ENCODE data around the gene LMNTD1. TPM values are rescaled to one million over a fixed set of nuclear protein-coding genes. Genes with fewer than 3 reads are reported as not detected.
A peak's percentile ranks its signal among the peaks of the same experiment; 100 is the strongest.

Gene LMNTD1
- total RNA-seq, 6 donors from 2014 or later: 1.6 to 17.8 (median 5.8) TPM; not detected in 1

DNA sequence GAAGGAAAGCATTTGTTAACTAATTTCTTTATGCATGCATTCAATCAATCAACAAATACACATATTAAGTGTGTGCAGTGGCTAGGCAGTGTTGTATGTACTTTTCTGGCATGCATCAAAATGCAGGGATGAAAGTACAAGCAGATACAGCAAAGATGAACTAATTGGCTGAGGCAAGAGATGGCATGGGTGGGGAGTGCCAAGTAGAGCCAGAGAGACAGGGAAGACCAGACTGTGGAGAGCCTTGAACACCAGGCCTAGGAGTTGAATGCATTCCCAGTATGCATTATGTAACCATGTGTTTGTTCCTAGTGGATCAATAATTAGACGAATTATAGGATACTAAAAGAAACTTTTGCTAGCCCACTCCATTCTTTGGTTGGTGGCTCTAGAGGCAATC lies 17.3 kb upstream of the LMNTD1 start:
- peaks cover 0 to 6% (median 0%) of the 10 kb centered on the region in 4 donors for H3K9me3 ChIP-seq
- H3K4me3 ChIP-seq: no peak overlapping the region
- H3K36me3 ChIP-seq: no peaks in the 10 kb centered on the region
- no peaks in the 10 kb centered on the region for H3K27me3 ChIP-seq
- TF ChIP-seq EP300 (IDR thresholded peaks at IDR 0.05): no peak
- TF ChIP-seq POLR2AphosphoS5 (IDR thresholded peaks at IDR 0.05): no peak
- TF ChIP-seq, protein P1, sequence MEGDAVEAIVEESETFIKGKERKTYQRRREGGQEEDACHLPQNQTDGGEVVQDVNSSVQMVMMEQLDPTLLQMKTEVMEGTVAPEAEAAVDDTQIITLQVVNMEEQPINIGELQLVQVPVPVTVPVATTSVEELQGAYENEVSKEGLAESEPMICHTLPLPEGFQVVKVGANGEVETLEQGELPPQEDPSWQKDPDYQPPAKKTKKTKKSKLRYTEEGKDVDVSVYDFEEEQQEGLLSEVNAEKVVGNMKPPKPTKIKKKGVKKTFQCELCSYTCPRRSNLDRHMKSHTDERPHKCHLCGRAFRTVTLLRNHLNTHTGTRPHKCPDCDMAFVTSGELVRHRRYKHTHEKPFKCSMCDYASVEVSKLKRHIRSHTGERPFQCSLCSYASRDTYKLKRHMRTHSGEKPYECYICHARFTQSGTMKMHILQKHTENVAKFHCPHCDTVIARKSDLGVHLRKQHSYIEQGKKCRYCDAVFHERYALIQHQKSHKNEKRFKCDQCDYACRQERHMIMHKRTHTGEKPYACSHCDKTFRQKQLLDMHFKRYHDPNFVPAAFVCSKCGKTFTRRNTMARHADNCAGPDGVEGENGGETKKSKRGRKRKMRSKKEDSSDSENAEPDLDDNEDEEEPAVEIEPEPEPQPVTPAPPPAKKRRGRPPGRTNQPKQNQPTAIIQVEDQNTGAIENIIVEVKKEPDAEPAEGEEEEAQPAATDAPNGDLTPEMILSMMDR (IDR thresholded peaks at IDR 0.05): no peak
- TF ChIP-seq POLR2A (IDR thresholded peaks at IDR 0.05): no peak
- H3K4me1 ChIP-seq: no peaks in the 10 kb centered on the region
- no peak for DNase-seq
- no peak overlapping the region for H3K27ac ChIP-seq
- ATAC-seq (ENCODE audit: low FRiP score in 2 of 2): no peak
- WGBS, 2 donors: 57 to 66% methylated on average over 1 of the region's 1 CpG

DNA sequence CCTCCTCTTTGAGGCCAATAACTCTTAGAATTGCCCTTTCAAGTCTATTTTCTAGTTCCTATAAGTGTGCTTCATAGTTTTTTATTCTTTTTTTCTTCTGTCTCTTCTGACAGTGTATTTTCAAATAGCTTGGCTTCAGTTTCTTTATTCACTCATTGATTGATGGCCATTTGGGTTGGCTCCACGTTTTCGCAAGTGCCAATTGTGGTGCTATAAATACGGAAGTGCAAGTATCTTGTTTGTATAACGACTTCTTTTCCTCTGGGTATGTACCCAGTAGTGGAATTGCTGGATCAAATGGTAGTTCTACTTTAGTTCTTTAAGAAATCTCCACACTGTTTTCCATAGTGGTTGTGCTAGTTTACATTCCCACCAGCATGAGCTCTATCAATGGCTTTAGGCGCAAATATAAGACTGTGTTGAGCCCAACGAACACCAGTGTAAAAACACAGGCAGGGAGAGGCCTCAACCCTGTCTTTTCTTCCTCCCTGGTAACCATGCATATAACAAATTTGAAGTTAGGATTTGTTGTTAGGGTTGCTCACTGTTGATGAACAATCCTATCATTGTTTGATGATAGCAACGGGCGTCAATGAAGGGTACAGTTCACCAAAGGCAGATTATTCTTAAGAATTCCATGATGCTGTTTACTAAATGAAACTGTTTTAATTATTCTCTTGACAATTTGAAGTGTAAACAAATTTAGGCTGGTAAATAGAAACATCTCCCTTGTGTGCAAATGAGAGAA lies 13.3 kb upstream of the LMNTD1 start:
- Histone ChIP-seq H3K27me3 (no peaks in the 10 kb centered on the region), H3K4me1 (no peaks in the 10 kb centered on the region), H3K9me3 (peaks cover 0 to 6% (median 0%) of the 10 kb centered on the region in 4 donors), H3K36me3 (no peaks in the 10 kb centered on the region), H3K4me3 (no peak overlapping the region), H3K27ac (no peak overlapping the region)
- no peak for ATAC-seq (ENCODE audit: low FRiP score in 2 of 2)
- DNase-seq: no peak
- TF ChIP-seq, protein P1 (IDR thresholded peaks at IDR 0.05): no peak
- TF ChIP-seq EP300 (IDR thresholded peaks at IDR 0.05) (no peak), POLR2A (IDR thresholded peaks at IDR 0.05) (no peak), POLR2AphosphoS5 (IDR thresholded peaks at IDR 0.05) (no peak)
- WGBS, 2 donors: 70 to 76% methylated on average over 8 of the region's 8 CpGs

DNA sequence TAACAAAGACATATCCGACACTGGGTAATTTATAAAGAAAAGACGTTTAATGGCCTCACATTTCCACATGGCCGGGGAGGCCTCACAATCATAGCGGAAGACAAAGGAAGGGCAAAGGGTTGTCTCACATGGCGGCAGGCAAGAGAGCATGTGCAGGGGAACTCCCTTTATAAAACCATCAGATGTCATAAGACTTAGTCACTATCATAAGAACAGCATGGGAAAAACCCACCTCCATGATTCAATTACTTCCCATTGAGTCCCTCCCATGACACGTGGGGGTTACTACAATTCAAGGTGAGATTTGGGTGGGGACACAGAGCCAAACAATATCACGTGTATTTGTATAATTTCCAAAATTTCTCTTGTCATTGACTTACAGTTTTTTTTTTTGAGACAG lies 5.5 kb upstream of the LMNTD1 start:
- Histone ChIP-seq H3K27ac (no peak overlapping the region), H3K4me3 (no peak overlapping the region), H3K27me3 (no peaks in the 10 kb centered on the region), H3K36me3 (no peaks in the 10 kb centered on the region), H3K4me1 (no peaks in the 10 kb centered on the region), H3K9me3 (no peaks in the 10 kb centered on the region)
- WGBS, 2 donors: 93 to 95% methylated on average over 7 of the region's 7 CpGs
- TF ChIP-seq, protein P1 (IDR thresholded peaks at IDR 0.05): no peak
- TF ChIP-seq EP300 (IDR thresholded peaks at IDR 0.05) (no peak), POLR2A (IDR thresholded peaks at IDR 0.05) (no peak), POLR2AphosphoS5 (IDR thresholded peaks at IDR 0.05) (no peak)
- ATAC-seq (ENCODE audit: low FRiP score in 2 of 2): no peak
- DNase-seq: no peak

DNA sequence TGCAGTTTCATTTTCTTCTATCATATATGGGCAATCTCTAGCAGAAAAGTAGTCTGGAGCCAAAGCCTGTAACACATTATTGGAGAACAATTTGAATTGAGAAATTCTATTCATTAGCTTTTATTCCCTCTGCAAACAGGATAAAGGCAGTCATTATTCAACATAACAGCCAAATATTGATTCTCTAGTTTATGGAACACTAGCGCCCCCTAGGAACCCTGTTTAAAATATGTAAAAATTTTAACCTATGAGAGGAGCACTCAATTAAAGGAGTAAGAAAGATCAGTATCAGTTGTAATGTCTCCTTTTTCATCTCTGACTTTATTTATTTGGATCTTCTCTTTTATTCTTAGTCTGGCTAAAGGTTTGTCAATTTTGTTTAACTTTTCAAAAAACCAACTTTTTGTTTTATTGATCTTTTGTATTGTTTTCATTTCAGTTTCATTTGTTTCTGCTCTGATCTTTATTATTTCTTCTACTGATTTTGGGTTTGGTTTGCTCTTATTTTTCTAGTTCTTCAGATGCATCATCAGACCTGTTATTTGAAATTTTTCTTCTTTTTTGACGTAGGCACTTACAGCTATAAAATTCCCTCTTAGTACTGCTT lies 4.8 kb upstream of the LMNTD1 start:
- DNase-seq (no peak), ATAC-seq (ENCODE audit: low FRiP score in 2 of 2) (no peak)
- TF ChIP-seq POLR2A (IDR thresholded peaks at IDR 0.05): no peak
- TF ChIP-seq, protein P1 (IDR thresholded peaks at IDR 0.05): peak in 3 of 6 experiments; percentile 19 to 21 (median 19)
- WGBS, 2 donors: 20 to 49% methylated on average over 2 of the region's 2 CpGs
- Histone ChIP-seq H3K27ac (no peak overlapping the region), H3K36me3 (no peaks in the 10 kb centered on the region), H3K9me3 (no peaks in the 10 kb centered on the region), H3K4me3 (no peak overlapping the region), H3K4me1 (no peaks in the 10 kb centered on the region), H3K27me3 (no peaks in the 10 kb centered on the region)

Data from upper lobe of left lung (tissue), 6 donors.